ENCODE results near the gene KCNJ6.
"Not testable (repeated sequence)": the region's sequence is repeated elsewhere in the genome, so short reads cannot be mapped to it uniquely, and the experiment has no call there.

Gene KCNJ6

GRCh38 chr21:37927711-37928110 is 11.5 kb upstream of the KCNJ6 start:
- H3K9me3 ChIP-seq (ENCODE audit: insufficient read depth, low read length), result no peaks in the 10 kb centered on the region
- no peak overlapping the region for H3K4me3 ChIP-seq (ENCODE audit: low read length)
- no peaks in the 10 kb centered on the region for H4K20me1 ChIP-seq (ENCODE audit: insufficient read depth, low read length)
- no peak overlapping the region for H3K27ac ChIP-seq (ENCODE audit: low read length)
- no peaks in the 10 kb centered on the region for H3K4me1 ChIP-seq (ENCODE audit: low read length)
- no peak for TF ChIP-seq EZH2phosphoT487 (IDR thresholded peaks at IDR 0.05; ENCODE audit: low read depth)
- TF ChIP-seq, protein P1, sequence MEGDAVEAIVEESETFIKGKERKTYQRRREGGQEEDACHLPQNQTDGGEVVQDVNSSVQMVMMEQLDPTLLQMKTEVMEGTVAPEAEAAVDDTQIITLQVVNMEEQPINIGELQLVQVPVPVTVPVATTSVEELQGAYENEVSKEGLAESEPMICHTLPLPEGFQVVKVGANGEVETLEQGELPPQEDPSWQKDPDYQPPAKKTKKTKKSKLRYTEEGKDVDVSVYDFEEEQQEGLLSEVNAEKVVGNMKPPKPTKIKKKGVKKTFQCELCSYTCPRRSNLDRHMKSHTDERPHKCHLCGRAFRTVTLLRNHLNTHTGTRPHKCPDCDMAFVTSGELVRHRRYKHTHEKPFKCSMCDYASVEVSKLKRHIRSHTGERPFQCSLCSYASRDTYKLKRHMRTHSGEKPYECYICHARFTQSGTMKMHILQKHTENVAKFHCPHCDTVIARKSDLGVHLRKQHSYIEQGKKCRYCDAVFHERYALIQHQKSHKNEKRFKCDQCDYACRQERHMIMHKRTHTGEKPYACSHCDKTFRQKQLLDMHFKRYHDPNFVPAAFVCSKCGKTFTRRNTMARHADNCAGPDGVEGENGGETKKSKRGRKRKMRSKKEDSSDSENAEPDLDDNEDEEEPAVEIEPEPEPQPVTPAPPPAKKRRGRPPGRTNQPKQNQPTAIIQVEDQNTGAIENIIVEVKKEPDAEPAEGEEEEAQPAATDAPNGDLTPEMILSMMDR (IDR thresholded peaks at IDR 0.05; ENCODE audit: low read depth, low read length), result no peak
- H3K4me2 ChIP-seq (ENCODE audit: low read length), result no peak overlapping the region
- H3K9ac ChIP-seq (ENCODE audit: low read length), result no peak overlapping the region
- no peaks in the 10 kb centered on the region for H3K79me2 ChIP-seq (ENCODE audit: low read length)
- H3K27me3 ChIP-seq (ENCODE audit: low read depth, low read length), result no peaks in the 10 kb centered on the region
- no peak overlapping the region for H2AFZ ChIP-seq (ENCODE audit: low read depth, low read length)
- H3K36me3 ChIP-seq (replicated peaks; ENCODE audit: low read depth, low read length), result no peaks in the 10 kb centered on the region

- TF ChIP-seq, protein P1 (IDR thresholded peaks at IDR 0.05; ENCODE audit: low read depth, low read length), result no peak
- no peak for TF ChIP-seq EZH2phosphoT487 (IDR thresholded peaks at IDR 0.05; ENCODE audit: low read depth)
- no peaks in the 10 kb centered on the region for H4K20me1 ChIP-seq (ENCODE audit: insufficient read depth, low read length)
- H3K27ac ChIP-seq (ENCODE audit: low read length), result no peak overlapping the region
- no peak overlapping the region for H3K9ac ChIP-seq (ENCODE audit: low read length)
- H2AFZ ChIP-seq (ENCODE audit: low read depth, low read length), result no peak overlapping the region
- H3K27me3 ChIP-seq (ENCODE audit: low read depth, low read length), result no peaks in the 10 kb centered on the region
- H3K4me3 ChIP-seq (ENCODE audit: low read length), result no peak overlapping the region
- no peaks in the 10 kb centered on the region for H3K36me3 ChIP-seq (replicated peaks; ENCODE audit: low read depth, low read length)
- no peaks in the 10 kb centered on the region for H3K9me3 ChIP-seq (ENCODE audit: insufficient read depth, low read length)
- no peak overlapping the region for H3K4me2 ChIP-seq (ENCODE audit: low read length)
- H3K79me2 ChIP-seq (ENCODE audit: low read length), result no peaks in the 10 kb centered on the region
- H3K4me1 ChIP-seq (ENCODE audit: low read length), result no peaks in the 10 kb centered on the region
Measured at GRCh38 chr21:37921091-37921490, 4.8 kb upstream of the KCNJ6 start.

- H3K4me1 ChIP-seq (ENCODE audit: low read length); H3K4me3 ChIP-seq (ENCODE audit: low read length); H3K27me3 ChIP-seq (ENCODE audit: low read depth, low read length); H2AFZ ChIP-seq (ENCODE audit: low read depth, low read length); H3K9ac ChIP-seq (ENCODE audit: low read length); H4K20me1 ChIP-seq (ENCODE audit: insufficient read depth, low read length); H3K9me3 ChIP-seq (ENCODE audit: insufficient read depth, low read length); H3K79me2 ChIP-seq (ENCODE audit: low read length); H3K27ac ChIP-seq (ENCODE audit: low read length); H3K36me3 ChIP-seq (replicated peaks; ENCODE audit: low read depth, low read length); H3K4me2 ChIP-seq (ENCODE audit: low read length): not testable (repeated sequence)
Measured at GRCh38 chr21:37920302-37920701, 4.0 kb upstream of the KCNJ6 start.

- H3K36me3 ChIP-seq (replicated peaks; ENCODE audit: low read depth, low read length), result no peaks in the 10 kb centered on the region
- no peaks in the 10 kb centered on the region for H4K20me1 ChIP-seq (ENCODE audit: insufficient read depth, low read length)
- H2AFZ ChIP-seq (ENCODE audit: low read depth, low read length), result no peak overlapping the region
- H3K9ac ChIP-seq (ENCODE audit: low read length), result no peak overlapping the region
- H3K4me2 ChIP-seq (ENCODE audit: low read length), result no peak overlapping the region
- H3K27me3 ChIP-seq (ENCODE audit: low read depth, low read length), result no peaks in the 10 kb centered on the region
- no peaks in the 10 kb centered on the region for H3K4me1 ChIP-seq (ENCODE audit: low read length)
- no peak overlapping the region for H3K27ac ChIP-seq (ENCODE audit: low read length)
- no peaks in the 10 kb centered on the region for H3K9me3 ChIP-seq (ENCODE audit: insufficient read depth, low read length)
- H3K4me3 ChIP-seq (ENCODE audit: low read length), result no peak overlapping the region
- H3K79me2 ChIP-seq (ENCODE audit: low read length), result no peaks in the 10 kb centered on the region
- TF ChIP-seq, protein P1 (IDR thresholded peaks at IDR 0.05; ENCODE audit: low read depth, low read length), result no peak
- TF ChIP-seq EZH2phosphoT487 (IDR thresholded peaks at IDR 0.05; ENCODE audit: low read depth), result no peak
Measured at GRCh38 chr21:37917612-37918011, 1.4 kb upstream of the KCNJ6 start.

DNA sequence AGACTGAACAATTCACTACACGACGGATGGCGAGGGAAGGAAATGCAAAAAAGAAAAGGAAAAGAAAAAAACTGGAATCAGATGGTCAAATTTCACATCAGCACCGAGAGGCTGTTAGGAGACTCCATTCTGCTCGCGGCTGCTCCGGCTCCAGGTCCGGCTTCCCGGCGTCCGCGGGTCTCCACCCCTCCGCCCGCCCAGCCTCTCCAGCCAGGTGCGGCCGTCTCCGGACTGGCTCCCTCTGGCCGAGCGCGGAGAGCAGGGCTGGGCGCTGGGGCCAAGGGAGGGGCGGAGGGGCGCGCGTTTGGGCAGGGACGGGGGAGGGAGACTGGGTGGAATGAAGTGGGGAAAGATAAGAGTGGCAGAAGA is 332 bp downstream of the KCNJ6 start:
- Histone ChIP-seq H3K27ac (ENCODE audit: low read length) (no peak overlapping the region), H3K9me3 (ENCODE audit: insufficient read depth, low read length) (no peaks in the 10 kb centered on the region), H3K36me3 (replicated peaks; ENCODE audit: low read depth, low read length) (no peaks in the 10 kb centered on the region), H3K4me2 (ENCODE audit: low read length) (no peak overlapping the region), H2AFZ (ENCODE audit: low read depth, low read length) (no peak overlapping the region), H3K4me3 (ENCODE audit: low read length) (no peak overlapping the region), H4K20me1 (ENCODE audit: insufficient read depth, low read length) (no peaks in the 10 kb centered on the region), H3K79me2 (ENCODE audit: low read length) (no peaks in the 10 kb centered on the region), H3K4me1 (ENCODE audit: low read length) (no peaks in the 10 kb centered on the region), H3K27me3 (ENCODE audit: low read depth, low read length) (no peaks in the 10 kb centered on the region), H3K9ac (ENCODE audit: low read length) (no peak overlapping the region)
- TF ChIP-seq EZH2phosphoT487 (IDR thresholded peaks at IDR 0.05; ENCODE audit: low read depth), result no peak
- TF ChIP-seq, protein P1 (IDR thresholded peaks at IDR 0.05; ENCODE audit: low read depth, low read length), result no peak
